Fibroblast of mammary gland (primary cell): ENCODE measurements around the gene DLX1.

Source experiments
- DNase-seq: peaks from one replicate; pipeline ENCODE4 v3.0.0-alpha.2; 2010; ENCODE audit warnings: low read depth
- H3K4me3 ChIP-seq: 2 replicates; pipeline ENCODE4 v1.5.1; 2011; ENCODE audit warnings: low read depth, mild to moderate bottlenecking, low read length, moderate library complexity; ENCODE audit not compliant: control insufficient read depth
- CTCF ChIP-seq: conservative IDR thresholded peaks from 2 replicates; pipeline ENCODE4 v1.5.1; 2011; ENCODE audit warnings: low read depth, low read length, inconsistent platforms; ENCODE audit not compliant: control insufficient read depth, insufficient read depth

DLX1 gene

GRCh38 chr2:172095905-172096625 is 10.8 kb downstream of the DLX1 start:
- no peak for DNase-seq
- TF ChIP-seq CTCF = peak; percentile 19
- H3K4me3 ChIP-seq = peak overlapping the region; percentile 58

- DNase-seq = peak; percentile 57
- H3K4me3 ChIP-seq = peak overlapping the region; percentile 39
- TF ChIP-seq CTCF = no peak
Measured at GRCh38 chr2:172096626-172097547, 11.6 kb downstream of the DLX1 start.

GRCh38 chr2:172097557-172098131 is 12.3 kb downstream of the DLX1 start:
- no peak for TF ChIP-seq CTCF
- no peak overlapping the region for H3K4me3 ChIP-seq
- no peak for DNase-seq

DNA sequence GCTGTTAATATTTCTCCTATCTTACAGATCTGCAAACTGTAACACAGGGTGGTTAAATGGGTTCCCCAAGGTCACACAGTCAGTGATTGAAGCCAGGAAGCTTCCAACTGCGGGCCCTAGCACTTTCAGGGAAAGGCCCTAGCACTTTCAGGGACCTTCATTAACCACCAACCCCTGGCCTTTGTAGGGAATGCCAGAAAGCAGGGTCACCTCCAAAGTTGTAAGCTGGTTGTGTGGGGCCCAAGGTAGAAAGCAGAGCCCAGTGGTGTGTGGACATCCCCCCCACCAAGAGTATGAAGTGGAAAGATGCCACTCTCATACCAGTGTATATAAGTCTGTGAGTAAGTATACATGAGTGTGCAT is 13.0 kb downstream of the DLX1 start:
- TF ChIP-seq CTCF = no peak
- no peak overlapping the region for H3K4me3 ChIP-seq
- DNase-seq = no peak

DNA sequence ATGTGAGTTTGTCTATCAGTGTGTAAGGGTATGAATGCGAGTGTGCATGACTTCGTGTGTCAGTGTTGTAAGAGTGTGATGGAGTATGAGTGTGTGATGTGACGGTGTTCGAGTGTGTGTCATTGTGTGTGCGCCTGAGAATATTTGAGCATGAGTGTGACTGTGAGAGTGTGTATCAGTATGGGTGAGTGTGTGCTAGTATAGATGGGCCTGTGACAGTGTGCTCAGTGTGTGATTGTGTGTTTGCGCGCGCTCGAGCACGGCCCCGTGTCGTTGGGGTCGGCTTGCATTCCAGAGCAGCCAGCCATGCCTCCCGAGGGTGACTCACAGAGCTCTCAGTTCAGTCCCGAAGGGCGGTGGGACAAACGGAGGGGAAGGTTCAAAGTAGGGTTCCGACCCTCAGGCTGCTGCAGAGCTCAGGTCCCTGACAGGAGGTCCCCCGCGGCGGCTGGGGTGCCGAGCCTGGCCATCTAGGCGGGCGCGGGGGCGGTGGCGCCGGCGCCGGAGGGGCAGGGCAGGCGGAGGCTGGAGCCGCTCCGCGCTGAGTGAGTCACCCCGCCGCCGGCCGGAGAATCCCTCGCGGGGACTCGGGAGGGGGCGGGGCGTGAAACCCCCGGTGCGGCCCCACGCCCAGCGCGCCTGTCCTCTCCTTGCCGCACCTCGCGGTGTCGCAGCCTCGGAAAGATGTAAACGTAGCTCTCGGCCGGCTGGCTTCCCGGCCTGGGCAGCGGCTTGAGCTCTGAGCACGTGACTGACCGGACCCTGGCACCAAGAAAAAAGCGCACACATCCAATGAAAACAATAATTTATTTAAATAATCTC is 13.6 kb downstream of the DLX1 start:
- peak overlapping the region; percentile 47 for H3K4me3 ChIP-seq
- no peak for TF ChIP-seq CTCF
- peak; percentile 61 for DNase-seq

DNA sequence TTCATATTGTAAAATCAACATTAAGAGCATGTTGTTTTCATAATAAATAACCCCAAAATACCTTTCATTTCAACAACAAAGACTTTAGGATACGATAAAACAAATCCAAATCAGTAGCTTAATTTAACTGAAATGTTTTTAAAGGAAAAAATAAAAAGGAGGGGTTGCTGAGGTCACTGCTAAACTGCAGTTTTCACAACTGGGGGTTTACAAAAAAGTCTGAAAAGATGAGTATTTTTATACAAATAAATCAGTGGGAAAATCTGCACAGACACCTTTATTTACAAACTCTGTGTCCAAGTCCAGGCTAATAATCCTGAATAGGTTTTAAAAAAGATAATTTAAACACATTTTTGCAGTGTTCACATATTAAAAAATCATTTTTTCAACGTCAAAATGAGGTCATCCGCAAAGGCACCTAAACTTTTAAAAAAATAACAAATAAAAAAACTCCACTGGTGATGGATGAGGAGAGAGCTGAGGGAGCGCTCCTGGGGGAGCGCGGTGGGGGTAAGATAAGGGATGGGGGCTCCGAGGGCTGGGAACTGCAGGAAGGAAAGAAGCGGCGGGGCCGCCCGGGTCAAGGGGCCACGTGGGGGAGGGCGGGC is 14.3 kb downstream of the DLX1 start:
- peak overlapping the region; percentile 47 for H3K4me3 ChIP-seq
- no peak for TF ChIP-seq CTCF
- DNase-seq = no peak
